Activated gamma-delta T cell treated with Interleukin-2 at 50 U/mL for 16 hours (primary cell): ENCODE measurements around the gene MORN1.
A peak's percentile ranks its signal among the peaks of the same experiment; 100 is the strongest.

ENCODE experiments used
- DNase-seq: peaks from one replicate; pipeline ENCODE4 v3.0.0-alpha.2; 2020

Gene MORN1

GRCh38 chr1:2384941-2385481 lies 6.3 kb downstream of the MORN1 start:
- no peak for DNase-seq

DNA sequence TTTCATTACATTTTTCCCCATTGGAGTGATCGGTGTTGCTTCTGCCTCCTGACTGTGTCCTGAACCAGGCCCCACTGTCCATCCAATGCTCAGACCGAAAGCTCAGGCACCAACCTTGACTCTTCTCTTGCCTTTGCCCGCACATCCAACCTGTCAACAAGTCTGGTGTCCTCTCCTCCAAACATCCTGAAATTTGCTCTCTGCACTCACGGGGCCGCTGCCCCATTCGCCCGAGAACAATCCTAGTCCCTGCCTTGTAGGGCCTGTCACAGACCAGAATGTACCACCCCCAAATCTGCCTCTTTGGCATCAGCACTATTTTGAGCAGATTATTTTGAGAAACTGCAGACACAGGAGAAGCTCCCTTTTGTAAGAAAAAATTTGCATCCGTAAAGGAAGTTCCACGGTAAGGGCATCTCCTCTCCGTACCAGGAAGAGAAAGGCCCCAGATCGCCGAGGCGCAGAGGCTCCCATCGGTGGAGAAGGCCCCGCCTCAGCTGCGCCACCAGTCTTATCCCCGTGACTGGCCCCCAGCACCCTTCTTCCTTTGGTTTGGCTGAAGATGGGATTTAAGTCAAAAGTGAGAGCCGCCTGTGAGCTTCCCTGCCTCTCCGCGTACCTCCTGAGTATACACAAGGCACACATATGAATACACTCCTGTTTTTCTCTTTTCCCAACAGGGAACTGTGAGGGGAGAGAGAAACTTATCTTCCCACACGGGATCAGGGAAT lies 7.1 kb downstream of the MORN1 start:
- no peak for DNase-seq

DNA sequence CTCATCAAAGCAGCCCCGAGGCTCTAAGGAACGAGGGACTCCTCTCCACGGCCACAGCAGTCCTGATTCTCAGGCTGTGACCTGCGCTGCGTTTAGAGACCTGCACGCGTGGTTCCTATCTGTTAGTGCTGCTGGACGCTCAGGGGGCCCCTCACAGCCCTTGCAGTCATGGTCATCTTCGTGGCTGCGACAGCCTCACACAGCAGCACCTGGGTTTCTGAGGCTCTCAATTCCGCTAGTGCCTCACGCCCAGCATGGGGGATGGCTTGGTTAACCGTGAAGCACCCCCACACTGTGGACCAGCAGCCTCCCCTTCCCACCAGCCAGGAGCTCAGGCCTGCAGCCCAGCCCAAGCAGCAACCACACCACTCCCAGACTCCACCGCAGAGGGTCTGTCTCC lies 7.8 kb downstream of the MORN1 start:
- no peak for DNase-seq

DNA sequence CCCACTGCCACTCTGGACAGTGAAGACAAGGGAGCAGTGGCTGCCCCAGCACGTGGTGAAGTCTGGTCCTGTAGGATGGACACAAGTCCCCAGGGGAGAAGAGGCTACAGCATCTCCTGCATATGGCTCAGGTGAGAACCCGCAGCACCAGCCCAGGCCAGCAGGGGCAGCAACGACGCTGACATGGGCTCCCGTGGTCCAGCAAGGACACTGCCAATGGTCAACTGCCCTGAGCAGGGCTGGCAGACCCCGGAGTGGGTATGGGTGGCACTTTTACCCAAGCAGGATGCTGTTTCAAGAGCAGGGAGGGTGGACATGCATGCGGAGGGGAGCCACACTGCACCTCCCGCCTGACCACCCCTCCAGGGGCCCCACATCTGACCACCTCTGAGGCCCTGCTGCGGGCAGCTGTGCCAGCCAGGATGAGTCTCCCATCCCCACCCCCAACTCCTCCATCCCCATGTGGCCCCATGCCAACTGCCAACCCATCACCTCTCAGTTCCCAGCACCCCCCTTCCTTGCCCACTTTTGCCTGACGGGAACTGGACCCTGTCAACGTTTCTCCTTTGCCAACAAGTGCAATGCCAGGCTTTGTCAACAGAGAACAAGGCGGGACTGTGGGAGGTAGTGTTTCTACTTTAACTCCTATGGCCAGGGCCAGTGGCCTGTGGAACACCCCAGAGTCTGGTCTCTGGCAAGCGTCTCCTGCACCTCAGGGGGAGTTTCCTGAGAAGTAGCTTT lies 8.6 kb downstream of the MORN1 start:
- no peak for DNase-seq

GRCh38 chr1:2381741-2382620 lies 9.4 kb downstream of the MORN1 start:
- DNase-seq: peak; percentile 74

GRCh38 chr1:2380816-2381591 lies 10.3 kb downstream of the MORN1 start:
- DNase-seq: no peak

GRCh38 chr1:2379733-2380404 lies 11.5 kb downstream of the MORN1 start:
- DNase-seq: no peak

- no peak for DNase-seq
These were observed 12.2 kb downstream of the MORN1 start for GRCh38 chr1:2378956-2379732.

- DNase-seq: no peak
These were observed 12.9 kb downstream of the MORN1 start for GRCh38 chr1:2378441-2378851.

GRCh38 chr1:2377751-2378440 lies 13.5 kb downstream of the MORN1 start:
- no peak for DNase-seq

GRCh38 chr1:2376931-2377672 lies 14.3 kb downstream of the MORN1 start:
- no peak for DNase-seq

DNA sequence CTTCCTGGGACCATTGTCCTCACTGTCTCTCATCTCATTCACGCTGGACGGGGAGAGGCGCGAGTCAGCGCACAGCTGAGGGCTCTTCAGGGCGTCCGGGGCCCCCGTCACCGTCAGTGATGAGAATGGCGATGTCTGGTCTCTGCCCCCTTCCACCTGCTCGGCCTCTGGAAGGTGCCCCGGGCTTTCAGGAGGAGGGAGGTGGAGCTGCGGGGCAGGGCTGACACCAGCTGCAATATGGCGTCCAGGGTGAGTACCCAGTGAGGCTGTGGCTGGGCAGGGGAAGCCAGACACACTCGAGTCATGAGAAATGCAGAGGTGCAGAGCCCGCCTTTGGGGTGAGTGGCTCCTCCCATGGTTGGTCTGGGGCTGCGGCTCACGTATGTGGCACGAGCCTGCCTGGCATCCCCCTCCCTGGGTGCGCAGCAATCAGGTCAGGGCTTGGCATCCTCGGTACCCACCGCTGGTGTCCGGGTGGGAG lies 15.1 kb downstream of the MORN1 start:
- DNase-seq: no peak

DNA sequence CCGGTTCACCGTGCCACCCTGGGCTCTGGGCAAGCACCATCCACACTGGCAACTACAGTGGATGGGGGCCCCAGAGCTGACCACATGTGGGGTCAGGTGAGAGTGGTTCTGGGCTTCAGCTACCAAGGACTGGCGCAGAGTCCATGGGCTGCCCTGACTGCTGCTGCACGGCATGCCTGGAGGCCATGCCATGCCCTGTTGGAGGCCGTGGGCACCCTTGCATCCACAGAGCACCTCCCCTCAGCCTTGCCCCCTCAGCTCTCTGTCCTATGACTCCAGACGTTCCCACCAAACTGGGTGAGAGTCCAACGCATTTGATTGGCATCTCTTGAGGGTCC lies 15.5 kb downstream of the MORN1 start:
- DNase-seq: no peak

GRCh38 chr1:2375246-2375922 lies 16.0 kb downstream of the MORN1 start:
- no peak for DNase-seq

DNA sequence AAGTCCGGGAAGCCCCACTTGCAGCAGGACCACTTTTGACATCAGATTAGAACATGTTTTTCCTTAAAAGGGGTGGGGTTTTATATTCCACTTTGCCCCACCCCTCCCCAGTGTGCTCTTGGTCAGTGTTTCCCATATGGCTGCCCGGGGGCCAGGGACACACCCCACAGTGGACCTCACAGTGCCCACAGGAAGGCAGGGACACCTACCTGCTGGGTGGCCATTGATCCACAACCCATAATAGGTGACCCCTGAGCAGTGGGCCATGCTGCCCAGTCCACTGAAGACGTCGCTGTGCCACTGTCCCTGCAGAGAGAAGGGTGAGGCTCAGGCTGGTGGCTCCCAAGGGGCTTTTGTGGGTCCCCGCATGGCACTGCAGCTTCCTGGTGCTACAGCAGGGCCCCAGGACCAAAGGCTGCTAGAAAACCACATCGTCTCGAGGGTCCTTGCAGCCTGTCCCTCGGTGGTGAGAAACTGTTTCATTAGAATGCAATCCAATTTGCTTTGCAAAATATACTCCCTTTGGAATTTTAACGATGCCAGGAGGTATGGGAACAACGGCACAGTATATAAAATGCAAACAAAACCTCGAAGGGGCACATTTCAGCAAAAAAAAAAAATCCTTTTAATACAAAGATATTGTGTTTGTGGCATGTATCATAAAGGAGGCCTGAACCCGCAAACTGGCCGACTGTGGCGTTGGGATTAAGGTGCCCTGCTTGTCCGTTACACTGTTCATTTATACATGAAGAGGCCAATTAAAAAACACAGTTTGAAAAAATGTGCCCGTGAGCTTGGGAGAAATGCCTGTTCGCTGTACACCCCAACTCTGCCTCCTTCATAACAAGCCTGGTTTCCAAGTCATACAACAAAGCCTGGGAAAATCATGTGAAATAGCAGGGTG lies 16.9 kb downstream of the MORN1 start:
- no peak for DNase-seq

DNA sequence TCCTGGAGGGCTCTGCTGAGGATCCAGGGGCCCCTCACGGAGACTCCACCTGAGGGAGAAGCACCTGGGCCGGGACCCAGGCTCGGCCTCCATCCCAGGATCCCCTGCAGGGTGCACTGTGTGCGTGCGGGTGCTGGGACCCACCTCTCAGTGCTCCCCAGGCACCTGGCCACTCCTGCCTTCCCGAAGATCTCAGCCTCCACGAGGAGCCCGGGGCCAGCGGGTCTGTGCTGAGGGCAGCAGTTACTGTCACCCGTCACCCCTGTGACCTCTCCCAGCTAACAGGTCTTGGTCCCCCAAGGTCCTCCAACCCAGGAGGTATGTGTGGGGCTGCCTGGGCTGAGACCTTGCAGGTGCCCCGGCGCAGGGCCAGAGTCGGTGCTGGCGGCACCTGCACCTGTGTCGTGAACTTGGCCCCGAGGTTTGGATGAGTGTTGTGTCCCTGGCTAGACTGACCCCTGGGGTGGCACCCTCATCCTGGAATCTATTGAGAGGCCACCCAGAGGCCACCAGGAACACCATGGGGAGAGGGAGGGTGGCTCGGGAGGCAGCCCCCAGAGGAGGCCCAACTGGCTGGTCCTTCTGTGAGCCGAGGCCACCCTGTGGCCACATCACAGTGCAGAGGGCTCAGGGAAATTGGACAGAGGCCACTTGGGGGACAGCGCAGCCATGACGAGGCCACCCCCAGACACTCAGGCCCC lies 17.7 kb downstream of the MORN1 start:
- DNase-seq: no peak
